BE2C (cell line): ENCODE results near the gene EMP2.

Experiments
- DNase-seq: peaks from one replicate; pipeline ENCODE4 v3.0.0-alpha.2; 2020
- H3K27me3 ChIP-seq: fragments of 250-450 bp; sonication (Bioruptor Pico); 2 replicates; pipeline ENCODE4 v1.5.1; 2020; ENCODE audit warnings: mild to moderate bottlenecking
- H3K36me3 ChIP-seq: fragments of 250-450 bp; sonication (Bioruptor Pico); 2 replicates; pipeline ENCODE4 v1.5.1; 2020; ENCODE audit warnings: mild to moderate bottlenecking
- H3K4me1 ChIP-seq: fragments of 250-450 bp; sonication (Bioruptor Pico); 2 replicates; pipeline ENCODE4 v1.5.1; 2020
- H3K4me3 ChIP-seq: 2 replicates; pipeline ENCODE4 v1.5.1; 2011; ENCODE audit warnings: low read depth, low read length
- H3K9me3 ChIP-seq: fragments of 250-450 bp; sonication (Bioruptor Pico); 2 replicates; pipeline ENCODE4 v1.5.1; 2020
- TF ChIP-seq, protein P1 (sequence below): IDR thresholded peaks from 2 replicates; pipeline ENCODE4 v1.5.1; 2012; ENCODE audit warnings: mild to moderate bottlenecking, low read depth, low read length

The EMP2 gene

DNA sequence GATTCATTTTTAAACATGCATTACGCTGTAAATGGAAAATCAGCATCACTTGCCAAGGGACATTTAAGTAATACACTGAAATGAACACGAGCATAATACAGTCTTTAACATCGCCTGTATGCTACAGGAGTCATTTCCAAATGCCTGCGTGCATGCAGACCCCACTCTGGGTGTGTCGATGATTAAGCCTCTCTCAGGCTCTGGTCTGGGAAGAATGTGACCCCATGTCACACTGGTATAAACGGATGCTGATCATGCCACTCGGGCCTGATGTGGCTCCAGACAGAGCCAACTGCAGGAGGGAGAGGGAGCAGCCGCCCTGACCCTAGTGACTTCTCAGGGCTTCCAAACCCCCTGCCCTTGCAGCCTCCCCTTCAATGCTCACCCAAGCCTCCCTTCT, 10.8 kb downstream of the EMP2 start:
- H3K4me3 ChIP-seq: no peak overlapping the region
- DNase-seq: no peak
- H3K4me1 ChIP-seq: no peaks in the 10 kb centered on the region
- TF ChIP-seq, protein P1, sequence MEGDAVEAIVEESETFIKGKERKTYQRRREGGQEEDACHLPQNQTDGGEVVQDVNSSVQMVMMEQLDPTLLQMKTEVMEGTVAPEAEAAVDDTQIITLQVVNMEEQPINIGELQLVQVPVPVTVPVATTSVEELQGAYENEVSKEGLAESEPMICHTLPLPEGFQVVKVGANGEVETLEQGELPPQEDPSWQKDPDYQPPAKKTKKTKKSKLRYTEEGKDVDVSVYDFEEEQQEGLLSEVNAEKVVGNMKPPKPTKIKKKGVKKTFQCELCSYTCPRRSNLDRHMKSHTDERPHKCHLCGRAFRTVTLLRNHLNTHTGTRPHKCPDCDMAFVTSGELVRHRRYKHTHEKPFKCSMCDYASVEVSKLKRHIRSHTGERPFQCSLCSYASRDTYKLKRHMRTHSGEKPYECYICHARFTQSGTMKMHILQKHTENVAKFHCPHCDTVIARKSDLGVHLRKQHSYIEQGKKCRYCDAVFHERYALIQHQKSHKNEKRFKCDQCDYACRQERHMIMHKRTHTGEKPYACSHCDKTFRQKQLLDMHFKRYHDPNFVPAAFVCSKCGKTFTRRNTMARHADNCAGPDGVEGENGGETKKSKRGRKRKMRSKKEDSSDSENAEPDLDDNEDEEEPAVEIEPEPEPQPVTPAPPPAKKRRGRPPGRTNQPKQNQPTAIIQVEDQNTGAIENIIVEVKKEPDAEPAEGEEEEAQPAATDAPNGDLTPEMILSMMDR: no peak
- H3K9me3 ChIP-seq: no peaks in the 10 kb centered on the region
- H3K36me3 ChIP-seq: no peaks in the 10 kb centered on the region
- H3K27me3 ChIP-seq: no peaks in the 10 kb centered on the region

DNA sequence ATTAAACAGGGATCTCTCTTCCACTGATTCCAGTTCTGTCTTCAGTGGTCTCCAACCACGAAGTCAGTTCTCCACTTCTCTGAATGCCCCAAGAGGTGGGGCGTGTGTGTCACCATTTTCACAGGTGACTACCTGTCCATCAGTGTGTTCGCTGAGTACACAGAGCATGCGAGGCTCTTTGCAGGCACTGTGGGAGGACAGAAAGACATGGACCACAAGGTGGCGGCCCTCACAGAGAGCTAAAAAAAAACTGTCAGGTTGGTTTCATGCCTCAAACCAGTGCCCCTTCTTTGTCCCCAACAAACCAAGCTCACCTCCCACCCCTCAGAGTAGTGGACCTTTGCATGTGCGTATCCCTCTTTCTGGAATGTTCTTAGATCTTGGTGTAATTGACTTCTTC, 13.8 kb downstream of the EMP2 start:
- Histone ChIP-seq H3K4me3 (no peak overlapping the region), H3K27me3 (no peaks in the 10 kb centered on the region), H3K9me3 (no peaks in the 10 kb centered on the region), H3K36me3 (no peaks in the 10 kb centered on the region), H3K4me1 (no peaks in the 10 kb centered on the region)
- DNase-seq: no peak
- TF ChIP-seq, protein P1: no peak; the same call in 1 of the 2 replicates

DNA sequence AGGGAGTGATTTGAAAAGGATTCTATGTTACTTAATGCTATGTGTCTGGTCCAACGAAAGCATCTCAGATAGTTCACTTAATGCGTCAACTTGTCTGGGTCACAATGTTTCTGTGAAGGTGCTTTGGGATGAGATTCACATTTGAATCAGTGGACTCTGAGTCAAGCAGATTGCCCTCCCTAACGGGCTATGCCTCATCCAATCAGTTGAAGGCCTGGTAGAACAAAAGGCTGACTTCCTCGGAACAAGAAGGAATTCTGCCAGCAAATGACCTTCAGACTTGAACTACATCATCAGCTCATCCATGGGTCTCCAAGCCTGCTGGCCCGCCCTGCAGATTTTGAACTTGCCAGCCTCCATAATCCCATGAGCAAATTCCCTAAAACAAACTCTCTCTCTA, 15.2 kb downstream of the EMP2 start:
- Histone ChIP-seq H3K4me3 (no peak overlapping the region), H3K27me3 (no peaks in the 10 kb centered on the region), H3K9me3 (no peaks in the 10 kb centered on the region), H3K36me3 (no peaks in the 10 kb centered on the region), H3K4me1 (no peaks in the 10 kb centered on the region)
- TF ChIP-seq, protein P1: no peak
- DNase-seq: no peak

DNA sequence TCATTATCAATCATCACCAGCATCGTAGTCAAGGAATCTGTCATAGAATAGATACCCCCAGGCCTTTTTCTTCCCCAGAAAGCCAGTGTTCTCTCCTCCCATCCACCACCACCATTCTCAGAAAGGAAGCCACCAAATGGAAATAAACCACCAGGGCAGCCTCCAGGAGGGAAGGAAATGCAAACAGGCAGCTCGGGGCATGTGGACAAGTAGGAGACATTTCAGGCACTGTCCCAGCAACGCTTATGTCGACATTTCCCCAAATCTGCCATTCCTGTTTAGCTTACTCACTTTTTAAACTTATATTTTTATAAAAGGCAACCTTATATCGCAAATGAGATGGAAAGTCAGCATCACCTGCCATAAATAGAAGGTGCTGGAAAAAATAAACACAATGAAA, 15.8 kb downstream of the EMP2 start:
- Histone ChIP-seq H3K9me3 (no peaks in the 10 kb centered on the region), H3K36me3 (no peaks in the 10 kb centered on the region), H3K4me3 (no peak overlapping the region), H3K4me1 (no peaks in the 10 kb centered on the region), H3K27me3 (no peaks in the 10 kb centered on the region)
- DNase-seq: no peak
- TF ChIP-seq, protein P1: no peak

DNA sequence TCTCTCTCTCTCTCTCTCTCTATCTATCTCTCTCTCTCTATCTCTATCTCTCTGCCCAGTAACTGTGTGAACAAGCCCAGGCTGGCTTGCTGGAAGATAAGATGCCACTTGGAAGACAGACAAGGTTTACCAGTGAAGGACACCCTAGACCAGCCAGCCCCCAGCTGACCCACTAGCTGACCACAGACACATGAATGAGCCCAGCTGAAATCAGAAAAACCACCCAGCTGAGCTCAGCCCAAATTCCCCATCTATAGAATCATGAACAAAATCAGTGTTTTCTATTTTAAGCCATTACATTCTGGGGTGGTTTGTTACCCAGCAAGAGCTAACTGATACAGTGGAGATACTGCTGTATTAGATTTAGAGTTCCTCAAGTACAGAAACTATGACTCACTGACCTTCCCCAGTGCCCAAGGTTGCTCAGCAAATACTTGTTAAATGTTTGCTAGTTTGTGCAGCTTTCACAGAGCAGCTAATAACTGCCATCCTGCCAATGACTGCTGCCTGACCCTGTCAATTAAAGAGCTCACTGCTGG, 18.0 kb downstream of the EMP2 start:
- H3K27me3 ChIP-seq: no peaks in the 10 kb centered on the region
- no peak overlapping the region for H3K4me3 ChIP-seq
- no peaks in the 10 kb centered on the region for H3K4me1 ChIP-seq
- H3K36me3 ChIP-seq: no peaks in the 10 kb centered on the region
- no peak for DNase-seq
- TF ChIP-seq, protein P1: no peak
- no peaks in the 10 kb centered on the region for H3K9me3 ChIP-seq

DNA sequence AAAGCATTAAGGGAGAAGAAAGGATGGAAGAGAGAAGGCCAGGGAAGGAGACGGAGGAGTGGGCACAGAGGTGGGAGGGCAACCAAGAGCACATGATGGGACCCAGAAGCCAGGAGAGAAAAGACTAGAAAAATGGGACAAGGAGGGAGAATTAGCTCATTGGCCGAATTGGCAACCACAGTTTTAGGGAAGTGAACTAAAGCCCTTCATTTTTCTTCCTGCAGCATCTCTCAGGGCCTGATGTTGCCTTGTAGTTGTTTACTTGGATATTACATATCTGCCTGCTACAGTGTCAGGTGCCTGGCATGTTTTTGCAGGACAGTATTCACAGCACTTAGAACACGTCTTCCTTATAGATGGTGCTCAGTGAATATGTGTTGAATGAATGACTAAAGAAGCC, 19.0 kb downstream of the EMP2 start:
- DNase-seq: no peak
- no peaks in the 10 kb centered on the region for H3K27me3 ChIP-seq
- H3K9me3 ChIP-seq: no peaks in the 10 kb centered on the region
- no peaks in the 10 kb centered on the region for H3K36me3 ChIP-seq
- no peaks in the 10 kb centered on the region for H3K4me1 ChIP-seq
- H3K4me3 ChIP-seq: no peak overlapping the region
- TF ChIP-seq, protein P1: no peak
